GM19238 (cell line): ENCODE results near the gene GRIA3.

Source experiments
- DNase-seq: peaks from one replicate; pipeline ENCODE4 v3.0.0; 2011; ENCODE audit warnings: low spot score; ENCODE audit not compliant: insufficient read length

Gene GRIA3

GRCh38 chrX:123193101-123193500 is 9.0 kb downstream of the GRIA3 start:
- DNase-seq: no peak

DNA sequence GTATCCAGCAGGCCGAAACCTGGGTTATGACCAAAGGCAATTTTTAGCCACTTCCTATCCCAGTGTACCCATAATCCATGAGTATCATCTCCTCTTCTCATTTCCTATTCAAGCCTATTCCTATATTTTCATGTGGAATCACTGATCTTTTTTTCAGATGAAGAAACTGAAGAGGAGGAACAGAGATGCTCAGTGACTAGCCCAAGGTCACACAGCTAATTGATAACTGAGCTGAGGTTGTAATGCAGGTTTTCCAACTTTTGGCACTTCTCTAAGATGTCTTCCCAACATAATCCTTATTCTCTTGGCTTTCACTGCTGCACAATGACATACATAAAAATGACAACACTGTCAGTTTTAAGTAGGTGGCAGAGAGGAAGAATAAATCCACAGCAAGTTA is 15.3 kb downstream of the GRIA3 start:
- DNase-seq: no peak

- no peak for DNase-seq
Observed at GRCh38 chrX:123201720-123202119, 17.6 kb downstream of the GRIA3 start.

GRCh38 chrX:123202523-123202922 is 18.4 kb downstream of the GRIA3 start:
- DNase-seq: no peak

GRCh38 chrX:123203772-123204171 is 19.7 kb downstream of the GRIA3 start:
- no peak for DNase-seq

DNA sequence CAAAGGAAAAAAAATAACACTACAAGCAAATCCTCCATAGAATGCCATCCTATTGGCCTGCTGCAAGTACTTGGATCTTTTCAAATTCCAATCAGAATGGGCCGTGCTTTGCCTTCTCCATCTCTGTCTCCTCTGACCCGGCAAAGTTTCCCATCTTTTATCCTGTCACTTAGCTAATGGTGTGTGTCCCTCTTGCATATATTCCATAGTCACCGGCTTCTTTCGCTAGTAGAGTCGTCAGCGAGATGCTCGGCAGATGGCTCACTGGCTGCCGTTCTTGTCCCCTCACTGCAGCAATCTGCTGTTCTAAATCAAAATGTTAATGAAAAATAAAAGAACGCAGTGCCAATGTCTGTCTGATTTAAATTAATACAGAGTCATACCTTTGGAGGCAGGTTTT is 22.1 kb downstream of the GRIA3 start:
- no peak for DNase-seq

DNA sequence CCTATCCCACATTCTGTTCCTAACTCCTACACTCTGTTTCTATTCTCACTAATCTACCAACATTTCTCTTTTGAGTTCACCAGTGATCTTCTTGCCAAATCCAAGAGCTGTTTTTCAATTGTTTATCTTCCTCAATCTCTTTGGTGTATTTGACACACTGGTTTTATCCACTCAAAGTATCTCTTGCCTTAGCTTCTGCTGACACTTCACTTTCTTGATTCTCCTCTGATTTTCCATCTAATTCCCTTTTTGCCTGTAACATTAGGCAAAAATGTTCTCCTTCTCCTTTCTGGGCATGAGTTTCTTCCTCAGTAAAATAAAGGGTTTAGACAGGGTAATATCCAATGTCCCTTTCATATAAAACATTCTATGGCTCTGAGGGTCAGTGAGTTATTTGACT is 26.2 kb downstream of the GRIA3 start:
- DNase-seq: no peak

- no peak for DNase-seq
Observed at GRCh38 chrX:123215397-123216089, 31.5 kb downstream of the GRIA3 start.

DNA sequence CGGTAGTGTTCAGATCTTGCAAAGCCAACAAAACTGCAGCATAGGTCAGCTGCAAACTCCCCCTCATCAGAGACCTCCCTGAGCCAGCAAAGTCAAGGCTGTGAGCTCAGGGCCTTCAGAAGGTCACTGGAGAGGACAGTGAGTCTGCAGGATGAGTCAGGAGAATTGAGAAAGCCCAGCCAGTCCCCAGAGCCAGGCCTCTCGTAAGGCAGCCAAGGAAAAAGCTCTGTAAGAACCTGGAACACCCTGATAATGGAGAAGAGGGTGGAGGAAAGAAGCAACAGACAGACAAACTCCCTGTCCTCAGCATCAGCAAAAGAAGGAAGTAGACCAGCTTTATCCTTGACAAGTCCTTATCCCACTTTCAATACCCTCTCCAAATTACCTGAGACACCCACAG is 33.0 kb downstream of the GRIA3 start:
- DNase-seq: no peak

GRCh38 chrX:123217728-123218127 is 33.6 kb downstream of the GRIA3 start:
- no peak for DNase-seq

DNA sequence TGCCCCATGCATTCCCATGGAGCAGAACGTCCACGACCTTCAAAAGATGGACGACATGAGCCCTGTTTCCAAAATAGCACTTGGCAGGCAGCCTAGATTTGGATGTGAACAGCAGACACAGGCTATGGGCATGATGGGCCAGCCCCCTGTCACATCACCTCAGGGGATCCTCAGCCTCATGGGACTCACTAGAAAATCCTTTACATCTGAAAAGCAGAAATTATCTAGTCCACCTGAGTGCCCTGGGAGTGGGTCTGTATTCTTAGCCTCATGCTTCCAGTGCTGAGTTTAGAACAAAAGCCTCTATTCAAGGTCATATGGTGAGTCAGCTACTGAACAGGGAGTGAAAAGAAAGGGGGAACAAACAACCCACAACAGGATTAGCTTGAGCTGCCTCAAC is 35.8 kb downstream of the GRIA3 start:
- DNase-seq: no peak

DNA sequence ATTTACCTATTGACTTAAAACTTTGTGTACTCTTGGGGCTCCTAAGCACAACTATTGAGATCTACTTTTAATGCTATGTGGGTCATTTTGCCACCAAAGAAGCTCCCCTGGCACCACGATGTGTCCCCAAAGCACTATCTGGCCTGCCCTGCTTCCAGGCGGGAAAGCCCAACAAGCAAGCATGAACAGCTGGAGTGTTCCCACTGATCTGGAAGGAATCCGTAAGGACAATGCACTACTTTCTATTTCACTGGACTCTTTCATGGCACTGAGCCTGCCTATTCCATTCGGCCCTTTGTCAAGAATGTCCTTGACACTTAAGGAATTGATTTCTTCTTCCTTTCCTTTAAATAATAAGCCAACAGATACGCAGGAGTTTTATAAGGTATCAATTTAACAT is 38.8 kb downstream of the GRIA3 start:
- DNase-seq: no peak

GRCh38 chrX:123223409-123223808 is 39.3 kb downstream of the GRIA3 start:
- no peak for DNase-seq

GRCh38 chrX:123223859-123224258 is 39.8 kb downstream of the GRIA3 start:
- DNase-seq: no peak

- no peak for DNase-seq
Observed at GRCh38 chrX:123230798-123231197, 46.7 kb downstream of the GRIA3 start.

- DNase-seq: no peak
Observed at GRCh38 chrX:123236859-123237258, 52.8 kb downstream of the GRIA3 start.

GRCh38 chrX:123237271-123237670 is 53.2 kb downstream of the GRIA3 start:
- DNase-seq: no peak

DNA sequence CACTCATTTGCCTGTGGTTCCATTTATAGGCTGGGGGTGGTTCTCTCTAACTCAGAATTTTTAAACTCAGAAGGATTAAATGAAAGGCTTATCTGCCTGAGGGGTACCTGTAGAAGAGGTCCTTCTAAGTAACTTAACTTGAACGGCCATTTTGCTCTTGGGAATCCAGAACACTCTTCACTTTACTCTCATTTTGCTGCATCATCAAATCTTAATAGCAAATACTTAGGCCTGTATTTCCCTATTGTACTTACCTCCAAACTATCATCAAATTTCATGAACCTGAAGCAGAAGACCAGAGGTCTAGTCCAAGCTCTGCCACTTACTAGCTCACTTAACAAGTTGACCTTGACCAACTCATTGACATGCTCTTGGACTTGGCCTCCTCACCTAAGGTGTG is 70.4 kb downstream of the GRIA3 start:
- DNase-seq: no peak

- no peak for DNase-seq
Observed at GRCh38 chrX:123256378-123256777, 72.3 kb downstream of the GRIA3 start.

DNA sequence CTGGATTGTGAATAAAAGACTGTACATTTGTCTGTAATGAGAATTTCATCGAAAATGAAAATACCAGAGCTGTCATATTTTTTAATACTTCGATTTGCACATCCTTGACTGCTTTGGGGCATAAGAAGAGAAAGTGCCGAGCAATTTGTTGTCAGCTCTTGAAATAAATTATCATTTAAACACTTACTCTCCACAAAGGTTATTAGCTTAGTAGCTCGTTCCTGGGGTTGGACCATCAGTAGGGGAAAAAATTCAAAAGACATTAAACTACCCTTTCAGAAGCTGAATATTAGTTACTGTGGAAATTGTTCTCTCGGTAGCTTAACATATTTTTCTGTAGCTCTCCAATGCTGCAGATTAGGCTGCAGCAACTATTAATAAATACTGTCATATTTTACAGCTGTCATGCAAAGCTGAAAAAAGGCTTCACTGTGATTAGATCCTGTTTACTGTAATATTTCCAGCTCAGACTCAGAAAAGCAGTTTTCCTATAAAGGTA is 76.9 kb downstream of the GRIA3 start:
- DNase-seq: no peak

GRCh38 chrX:123263270-123263669 is 79.2 kb downstream of the GRIA3 start:
- no peak for DNase-seq

DNA sequence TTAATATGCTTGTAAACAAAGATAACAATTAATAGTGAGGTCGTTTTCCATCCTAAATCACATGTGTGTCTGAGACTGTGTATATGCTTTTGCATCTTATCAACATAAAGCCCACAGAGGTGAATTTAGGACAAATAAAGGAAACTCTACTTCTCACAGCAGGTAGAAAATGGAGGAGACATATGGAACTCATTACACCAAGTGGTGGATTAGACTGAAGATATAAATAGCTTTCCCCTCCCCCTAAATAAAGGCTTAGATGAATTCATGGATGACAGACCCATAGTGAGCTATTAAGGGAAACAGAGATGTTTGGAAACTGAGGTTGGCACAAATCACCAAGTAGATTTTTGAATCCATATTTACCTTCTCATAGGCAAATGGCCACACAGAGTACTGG is 79.7 kb downstream of the GRIA3 start:
- no peak for DNase-seq

GRCh38 chrX:123267220-123267619 is 83.1 kb downstream of the GRIA3 start:
- DNase-seq: no peak

DNA sequence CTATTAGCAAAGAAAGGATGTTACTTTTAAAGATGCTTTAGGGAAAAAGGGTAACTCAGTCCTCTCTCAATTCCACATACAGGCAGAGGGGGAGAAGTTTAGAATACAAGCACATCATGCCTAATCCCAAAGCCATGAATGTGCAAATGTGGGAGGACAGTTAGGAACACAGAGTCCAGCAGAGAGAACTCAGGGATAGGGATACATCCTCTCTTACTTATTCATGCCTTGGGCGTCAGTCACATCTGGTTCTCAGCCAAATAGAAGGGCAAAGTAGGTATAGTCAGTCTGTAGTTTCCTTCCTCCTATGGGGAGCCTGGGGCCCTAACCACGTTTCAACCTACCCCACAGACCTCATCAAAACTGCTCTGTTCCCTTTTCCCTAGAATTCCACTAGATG is 87.8 kb downstream of the GRIA3 start:
- DNase-seq: no peak
